PFSK-1 (cell line): ENCODE results near the gene CHMP4A.

ENCODE experiments used
- FOXP2 ChIP-seq: optimal IDR thresholded peaks from 2 replicates; pipeline ENCODE3; 2011; ENCODE audit warnings: borderline replicate concordance, control low read depth, inconsistent platforms; ENCODE audit not compliant: insufficient read depth; ENCODE audit errors: extremely low read length, extremely low read depth
- POLR2AphosphoS5 ChIP-seq: IDR thresholded peaks from 2 replicates; pipeline ENCODE4 v1.6.1; 2012; ENCODE audit warnings: low read depth, mild to moderate bottlenecking, control low read depth, low read length, moderate library complexity
- REST ChIP-seq, 2 experiments: IDR thresholded peaks; 2 replicates each; pipeline versions ENCODE4 v1.6.1 to v1.8.0; 2011 to 2012; ENCODE audit warnings: low read depth in 2 of 2, low read length in 2 of 2, control low read depth in 1 of 2, inconsistent platforms in 1 of 2, mild to moderate bottlenecking in 1 of 2, moderate library complexity in 1 of 2; ENCODE audit not compliant: insufficient read depth in 1 of 2
- SIN3A ChIP-seq: IDR thresholded peaks from 2 replicates; pipeline ENCODE4 v1.6.1; 2012; ENCODE audit warnings: mild to moderate bottlenecking, low read length, moderate library complexity, borderline replicate concordance; ENCODE audit not compliant: insufficient read depth
- TAF1 ChIP-seq: IDR thresholded peaks from 2 replicates; pipeline ENCODE4 v1.6.1; 2012; ENCODE audit warnings: low read length, control low read depth, borderline replicate concordance; ENCODE audit not compliant: insufficient read depth

Gene CHMP4A

GRCh38 chr14:24260026-24260779 lies 46.9 kb upstream of the CHMP4A start:
- no peak for TF ChIP-seq POLR2AphosphoS5
- TF ChIP-seq SIN3A = no peak
- no peak for TF ChIP-seq TAF1

- TF ChIP-seq REST (IDR thresholded peaks at IDR 0.05; ENCODE audit: insufficient read depth in 1 of 2, low read depth in 2 of 2, low read length in 2 of 2) (no peak), TAF1 (no peak), SIN3A (no peak), FOXP2 (no peak), POLR2AphosphoS5 (no peak)
Measured at GRCh38 chr14:24259282-24260025, 46.2 kb upstream of the CHMP4A start.

- TF ChIP-seq POLR2AphosphoS5 (no peak), SIN3A (no peak), FOXP2 (no peak), TAF1 (no peak)
Measured at GRCh38 chr14:24258548-24259265, 45.4 kb upstream of the CHMP4A start.

- TF ChIP-seq SIN3A (no peak), FOXP2 (no peak), TAF1 (no peak), REST (IDR thresholded peaks at IDR 0.05; ENCODE audit: insufficient read depth in 1 of 2, low read depth in 2 of 2, low read length in 2 of 2) (no peak), POLR2AphosphoS5 (no peak)
Measured at GRCh38 chr14:24258119-24258518, 44.8 kb upstream of the CHMP4A start.

- TF ChIP-seq REST (IDR thresholded peaks at IDR 0.05; ENCODE audit: insufficient read depth in 1 of 2, low read depth in 2 of 2, low read length in 2 of 2) = no peak
- no peak for TF ChIP-seq FOXP2
- no peak for TF ChIP-seq SIN3A
- TF ChIP-seq TAF1 = no peak
- no peak for TF ChIP-seq POLR2AphosphoS5
Measured at GRCh38 chr14:24256960-24257359, 43.7 kb upstream of the CHMP4A start.
